ENCODE results near the gene GDF10. TPM values are rescaled to one million over a fixed set of nuclear protein-coding genes. Genes with fewer than 3 reads are reported as not detected.
A peak's percentile ranks its signal among the peaks of the same experiment; 100 is the strongest.

Gene GDF10
- total and polyA plus RNA-seq, 2 of the 13 experiments (the other 11 are each of a cell fraction or from before 2014, with no cell fraction given) = 0.03 TPM; not detected in 1

DNA sequence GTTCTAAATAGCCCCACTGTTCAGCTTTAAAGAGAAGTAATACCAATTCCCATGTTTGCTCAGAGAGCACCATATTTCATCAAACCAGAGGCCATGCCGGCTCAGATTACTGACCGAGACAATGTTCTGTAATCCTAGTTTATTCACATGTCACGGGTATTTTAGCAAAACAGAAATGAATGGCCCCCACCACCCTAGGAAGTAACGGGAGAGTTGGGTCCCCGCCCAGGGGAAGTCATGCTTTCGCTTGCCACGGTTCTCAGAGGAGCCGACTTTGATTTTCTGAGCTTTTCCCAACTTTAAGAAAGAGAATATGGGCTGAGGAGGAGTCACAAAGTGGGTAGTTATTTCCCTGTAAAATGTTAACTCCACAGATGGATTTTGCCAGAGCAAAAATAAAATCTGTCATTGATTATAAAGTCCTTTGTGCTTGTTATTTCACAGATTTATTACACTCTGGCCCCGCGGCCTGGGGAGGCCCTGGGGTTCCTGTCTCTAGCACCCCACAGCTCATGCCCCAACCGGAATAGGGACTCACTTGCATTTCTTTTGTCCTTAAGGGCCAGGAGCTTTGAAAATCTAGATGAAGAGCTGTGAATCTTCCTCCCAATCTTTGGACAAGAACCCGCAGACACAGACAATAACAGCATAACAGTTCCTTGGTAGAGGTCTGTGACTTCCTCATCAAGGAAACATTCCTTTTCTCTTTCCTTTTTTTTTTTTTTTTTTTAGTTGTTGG is 3.7 kb upstream of the GDF10 start:
- WGBS (ENCODE audit: low lambda C conversion rate) = 24% methylated on average over 12 of the region's 12 CpGs
- no peak for ATAC-seq
- in situ Hi-C loops (cut with HindIII; ENCODE audit: extremely low pct_ligation_motif_present, low pct_unique_long_range_greater_than_20kb) = no loop called here
- no peaks in the 10 kb centered on the region for H3K79me2 ChIP-seq (ENCODE audit: insufficient read depth, low read length)
- no peak overlapping the region for H3K9ac ChIP-seq (ENCODE audit: insufficient read depth, low read depth, low read length)
- no peak overlapping the region for H3K4me3 ChIP-seq (replicated peaks in 1 of 3; ENCODE audit: insufficient read depth in 1 of 3, low read depth in 2 of 3, low read length in 3 of 3)
- FAIRE-seq = no peak
- no peaks in the 10 kb centered on the region for H4K20me1 ChIP-seq (ENCODE audit: insufficient read depth, low read length)
- TF ChIP-seq, protein P1, sequence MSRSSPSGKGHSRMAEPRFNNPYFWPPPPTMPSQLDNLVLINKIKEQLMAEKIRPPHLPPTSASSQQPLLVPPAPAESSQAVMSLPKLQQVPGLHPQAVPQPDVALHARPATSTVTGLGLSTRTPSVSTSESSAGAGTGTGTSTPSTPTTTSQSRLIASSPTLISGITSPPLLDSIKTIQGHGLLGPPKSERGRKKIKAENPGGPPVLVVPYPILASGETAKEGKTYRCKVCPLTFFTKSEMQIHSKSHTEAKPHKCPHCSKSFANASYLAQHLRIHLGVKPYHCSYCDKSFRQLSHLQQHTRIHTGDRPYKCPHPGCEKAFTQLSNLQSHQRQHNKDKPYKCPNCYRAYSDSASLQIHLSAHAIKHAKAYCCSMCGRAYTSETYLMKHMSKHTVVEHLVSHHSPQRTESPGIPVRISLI (CRISPR knock-in tag; IDR thresholded peaks at IDR 0.05; ENCODE audit: borderline replicate concordance) = no peak
- 0 out of 2 replicates have a peak, but pooled peaks have one; percentile 42 for TF ChIP-seq EZH2 (conservative IDR thresholded peaks at IDR 0.05; ENCODE audit: low read depth, low read length)
- TF ChIP-seq, protein P2, sequence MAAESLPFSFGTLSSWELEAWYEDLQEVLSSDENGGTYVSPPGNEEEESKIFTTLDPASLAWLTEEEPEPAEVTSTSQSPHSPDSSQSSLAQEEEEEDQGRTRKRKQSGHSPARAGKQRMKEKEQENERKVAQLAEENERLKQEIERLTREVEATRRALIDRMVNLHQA (CRISPR knock-in tag; IDR thresholded peaks at IDR 0.05) = no peak
- DNase-seq (ENCODE audit: low spot score) = no peak
- no peaks in the 10 kb centered on the region for H3K36me3 ChIP-seq (replicated peaks in 1 of 2; ENCODE audit: control insufficient read depth in 1 of 2, insufficient read depth in 2 of 2, low read length in 2 of 2)
- peaks cover 1 to 58% of the 10 kb centered on the region in 2 experiments; a peak in 3 of 5 replicates for H3K27me3 ChIP-seq (ENCODE audit: control insufficient read depth in 1 of 2, insufficient read depth in 2 of 2, low read length in 2 of 2)
- BruUV-seq (replicated peaks) = no TSS peak
- POLR2A ChIA-PET = no interaction called here
- no peak overlapping the region for H3K4me2 ChIP-seq (ENCODE audit: low read depth, low read length)
- CTCF ChIA-PET (ENCODE audit: low intra/inter-chr PET ratio, low total read pairs) = no interaction called here
- H3K4me1 ChIP-seq (ENCODE audit: insufficient read depth, low read length) = no peaks in the 10 kb centered on the region
- H3K27ac ChIP-seq (ENCODE audit: extremely low read length, insufficient read depth, low read length) = no peak overlapping the region
- H2AFZ ChIP-seq (ENCODE audit: low read length) = no peak overlapping the region
- intact Hi-C loops (cut with micrococcal nuclease; ENCODE audit: unreplicated experiment) = no loop called here
- H3K9me3 ChIP-seq (ENCODE audit: low read length) = no peaks in the 10 kb centered on the region

DNA sequence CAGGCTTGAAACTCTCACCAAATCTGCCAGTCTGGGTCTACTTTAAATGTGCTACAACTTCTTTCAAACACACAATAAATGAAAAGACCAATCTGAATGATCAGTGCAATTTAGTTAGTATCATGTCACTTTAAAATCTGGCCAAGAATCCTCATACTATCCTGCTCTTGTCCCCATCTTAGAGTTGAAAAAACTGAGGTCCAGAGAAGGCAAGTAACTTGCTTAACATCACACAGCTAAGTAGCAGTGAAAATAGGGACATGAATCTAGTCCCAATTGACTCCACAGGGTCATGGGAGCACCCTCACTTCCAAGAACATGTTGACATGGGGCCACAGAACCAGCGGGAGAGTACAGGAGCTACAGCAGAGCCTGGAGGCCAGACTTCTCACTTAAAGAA is 3.1 kb upstream of the GDF10 start:
- WGBS (ENCODE audit: low lambda C conversion rate) = 0% methylated on average over 1 of the region's 1 CpG
- H3K4me2 ChIP-seq (ENCODE audit: low read depth, low read length) = no peak overlapping the region
- H3K9me3 ChIP-seq (ENCODE audit: low read length) = no peaks in the 10 kb centered on the region
- intact Hi-C loops (cut with micrococcal nuclease; ENCODE audit: unreplicated experiment) = no loop called here
- ATAC-seq (no peak), DNase-seq (ENCODE audit: low spot score) (no peak), FAIRE-seq (no peak)
- no peaks in the 10 kb centered on the region for H3K4me1 ChIP-seq (ENCODE audit: insufficient read depth, low read length)
- CTCF ChIA-PET (ENCODE audit: low intra/inter-chr PET ratio, low total read pairs) = no interaction called here
- in situ Hi-C loops (cut with HindIII; ENCODE audit: extremely low pct_ligation_motif_present, low pct_unique_long_range_greater_than_20kb) = no loop called here
- H3K36me3 ChIP-seq (replicated peaks in 1 of 2; ENCODE audit: control insufficient read depth in 1 of 2, insufficient read depth in 2 of 2, low read length in 2 of 2) = no peaks in the 10 kb centered on the region
- H3K9ac ChIP-seq (ENCODE audit: insufficient read depth, low read depth, low read length) = no peak overlapping the region
- POLR2A ChIA-PET = no interaction called here
- H3K79me2 ChIP-seq (ENCODE audit: insufficient read depth, low read length) = no peaks in the 10 kb centered on the region
- no peak overlapping the region for H3K4me3 ChIP-seq (replicated peaks in 1 of 3; ENCODE audit: insufficient read depth in 1 of 3, low read depth in 2 of 3, low read length in 3 of 3)
- no peaks in the 10 kb centered on the region for H4K20me1 ChIP-seq (ENCODE audit: insufficient read depth, low read length)
- H3K27ac ChIP-seq (ENCODE audit: extremely low read length, insufficient read depth, low read length) = no peak overlapping the region
- H3K27me3 ChIP-seq (ENCODE audit: control insufficient read depth in 1 of 2, insufficient read depth in 2 of 2, low read length in 2 of 2) = peaks cover 1 to 59% of the 10 kb centered on the region in 2 experiments; a peak in 3 of 5 replicates
- H2AFZ ChIP-seq (ENCODE audit: low read length) = no peak overlapping the region
- BruUV-seq (replicated peaks) = no TSS peak
- TF ChIP-seq SNRNP70 (IDR thresholded peaks at IDR 0.05; ENCODE audit: low read depth, low read length) (no peak), ZNF484 (CRISPR knock-in tag; IDR thresholded peaks at IDR 0.05; ENCODE audit: borderline replicate concordance, low read depth) (no peak), ZBTB1 (CRISPR knock-in tag; IDR thresholded peaks at IDR 0.05; ENCODE audit: borderline replicate concordance) (no peak), TCF7 (IDR thresholded peaks at IDR 0.05; ENCODE audit: low read depth) (no peak)

Data from HepG2 (cell line).